B cell (primary cell): ENCODE measurements around the gene MMP11. TPM values are rescaled to one million over a fixed set of nuclear protein-coding genes. Genes with fewer than 3 reads are reported as not detected.

Experiments used
- ATAC-seq: fragments of 200-7000 bp; cut with Tn5 transposase; one replicate; pipeline ENCODE4 v1.10.0; 2021; ENCODE audit warnings: low read depth, mild to moderate bottlenecking, moderate number of reproducible peaks, moderate library complexity
- CTCF ChIA-PET: fragments of 350-600 bp; sonication (Branson Sonifier 250); formaldehyde crosslinking; loops from one replicate; lab custom pipeline; 2021; ENCODE audit warnings: antibody characterized with exemption, inconsistent platforms; lab: Charles Lee
- POLR2A ChIA-PET: fragments of 350-600 bp; sonication (Branson Sonifier 250); formaldehyde crosslinking; loops from one replicate; lab custom pipeline; 2021; ENCODE audit warnings: antibody characterized with exemption; lab: Charles Lee
- DNase-seq: peaks from one replicate; pipeline ENCODE4 v3.0.0; 2013
- H2AFZ ChIP-seq: 2 replicates; pipeline ENCODE4 v1.6.1; 2012; ENCODE audit warnings: mild to moderate bottlenecking, low read depth, low read length; ENCODE audit not compliant: insufficient read depth, poor library complexity, severe bottlenecking
- H3K27ac ChIP-seq, 2 donors: 1 replicate in 1 of 2; 2 replicates in 1 of 2; pipeline ENCODE4 v1.5.1; 2012 to 2013; ENCODE audit warnings: low read length in 2 of 2, mild to moderate bottlenecking in 2 of 2, moderate library complexity in 1 of 2
- H3K27me3 ChIP-seq, 4 experiments: fragments of 200-600 bp in 1 of 4; sonication (generic) in 1 of 4; replicated peaks in 1 of 4; 1 replicate in 2 of 4; 2 replicates in 2 of 4; pipeline versions ENCODE4 v1.6.1 to v1.7.0; 2013 to 2016; ENCODE audit warnings: low read length in 3 of 4, mild to moderate bottlenecking in 2 of 4, mixed read lengths in 1 of 4, moderate library complexity in 1 of 4; ENCODE audit not compliant: insufficient read depth in 4 of 4, control insufficient read depth in 3 of 4; ENCODE audit errors: control extremely low read depth in 1 of 4
- H3K36me3 ChIP-seq, 2 experiments: replicated peaks in 1 of 2; 1 replicate in 1 of 2; 2 replicates in 1 of 2; pipeline versions ENCODE4 v1.6.1 to v1.7.1; 2013; ENCODE audit warnings: low read length in 1 of 2; ENCODE audit not compliant: insufficient read depth in 2 of 2, control insufficient read depth in 1 of 2; ENCODE audit errors: control extremely low read depth in 1 of 2, extremely low read depth in 1 of 2
- H3K4me1 ChIP-seq, 2 donors: fragments of 200-600 bp in 1 of 2; sonication (generic) in 1 of 2; 1 replicate in 1 of 2; 2 replicates in 1 of 2; pipeline versions ENCODE4 v1.5.1 to v1.6.1; 2013 to 2017; ENCODE audit warnings: low read length in 2 of 2; ENCODE audit not compliant: control insufficient read depth in 2 of 2, insufficient read depth in 2 of 2
- H3K4me2 ChIP-seq: replicated peaks from 2 replicates; pipeline ENCODE3; 2012; ENCODE audit warnings: mild to moderate bottlenecking, low read depth, low read length; ENCODE audit not compliant: poor library complexity, severe bottlenecking
- H3K4me3 ChIP-seq, 5 experiments: fragments of 200-600 bp in 1 of 5; sonication (generic) in 1 of 5; 1 replicate in 3 of 5; 2 replicates in 2 of 5; pipeline versions ENCODE4 v1.5.1 to v1.7.0; 2011 to 2016; ENCODE audit warnings: low read length in 4 of 5, mild to moderate bottlenecking in 4 of 5, low read depth in 2 of 5, control low read depth in 1 of 5, moderate library complexity in 1 of 5; ENCODE audit not compliant: insufficient read depth in 1 of 5; ENCODE audit errors: control extremely low read depth in 1 of 5, extremely low read depth in 1 of 5
- H3K79me2 ChIP-seq: fragments of 200-600 bp; sonication (generic); one replicate; pipeline ENCODE4 v1.6.0; 2016; ENCODE audit warnings: low read length; ENCODE audit not compliant: control insufficient read depth, insufficient read depth
- H3K9ac ChIP-seq: fragments of 200-600 bp; sonication (generic); 2 replicates; pipeline ENCODE4 v1.6.1; 2017; ENCODE audit warnings: mild to moderate bottlenecking, low read length, moderate library complexity
- H3K9me3 ChIP-seq, 3 donors: one replicate each; pipeline versions ENCODE4 v1.6.1 to v1.7.1; 2013; ENCODE audit warnings: low read length in 2 of 3; ENCODE audit not compliant: control insufficient read depth in 2 of 3, insufficient read depth in 1 of 3; ENCODE audit errors: control extremely low read depth in 1 of 3
- H4K20me1 ChIP-seq: 2 replicates; pipeline ENCODE4 v1.6.0; 2012; ENCODE audit warnings: mild to moderate bottlenecking, low read length; ENCODE audit not compliant: insufficient read depth, control insufficient read depth, poor library complexity, severe bottlenecking
- H3K27ac Mint-ChIP-seq: one replicate; pipeline ENCODE4 v1.8.0; 2021; ENCODE audit warnings: mixed read lengths
- H3K27me3 Mint-ChIP-seq: one replicate; pipeline ENCODE4 v1.8.0; 2021; ENCODE audit warnings: mixed read lengths
- H3K4me1 Mint-ChIP-seq: one replicate; pipeline ENCODE4 v1.8.0; 2021; ENCODE audit warnings: mixed read lengths
- H3K4me3 Mint-ChIP-seq: one replicate; pipeline ENCODE4 v1.8.0; 2021; ENCODE audit warnings: mixed read lengths
- H3K9me3 Mint-ChIP-seq: one replicate; pipeline ENCODE4 v1.8.0; 2022; ENCODE audit warnings: mixed read lengths; ENCODE audit not compliant: insufficient read depth
- EZH2 ChIP-seq: IDR thresholded peaks from 2 replicates; pipeline ENCODE4 v1.6.1; 2012; ENCODE audit warnings: borderline replicate concordance, low read depth, mild to moderate bottlenecking, moderate library complexity, low read length; ENCODE audit not compliant: insufficient read depth, poor library complexity, severe bottlenecking
- WGBS: methylation state at CpG from one replicate; pipeline ENCODE4 v1.1.5; 2013; ENCODE audit warnings: missing lambda C conversion rate; ENCODE audit not compliant: insufficient coverage; 5-methylcytosine and 5-hydroxymethylcytosine counted together
- intact Hi-C: fragments of 100-400 bp; cut with micrococcal nuclease; formaldehyde crosslinking; loops from one replicate; pipeline ENCODE4 v1.10.0; 2022
- polyA plus RNA-seq: library from polyadenylated mRNA; depleted of rRNA; stranded (reverse); fragments of >200 nt; gene quantifications from 2 replicates; pipeline ENCODE4 v1.2.3, GENCODE V29; 2012
- total RNA-seq, 2 donors: library from RNA; stranded (reverse); fragments of 120-200 nt in 1 of 2; gene quantifications; 1 replicate in 1 of 2; 2 replicates in 1 of 2; pipeline versions ENCODE4 v1.2.3 to v1.2.4, GENCODE V29; 2013 to 2022
- TF ChIP-seq, protein P1 (sequence below): fragments of 200-600 bp; IDR thresholded peaks from one replicate; pipeline ENCODE4 v1.8.0; 2022; ENCODE audit warnings: antibody characterized with exemption, mild to moderate bottlenecking

The MMP11 gene
- total and polyA plus RNA-seq, 2 donors (not counting 1 experiment from before 2014, with no cell fraction given): 11.6 to 19.0 TPM

DNA sequence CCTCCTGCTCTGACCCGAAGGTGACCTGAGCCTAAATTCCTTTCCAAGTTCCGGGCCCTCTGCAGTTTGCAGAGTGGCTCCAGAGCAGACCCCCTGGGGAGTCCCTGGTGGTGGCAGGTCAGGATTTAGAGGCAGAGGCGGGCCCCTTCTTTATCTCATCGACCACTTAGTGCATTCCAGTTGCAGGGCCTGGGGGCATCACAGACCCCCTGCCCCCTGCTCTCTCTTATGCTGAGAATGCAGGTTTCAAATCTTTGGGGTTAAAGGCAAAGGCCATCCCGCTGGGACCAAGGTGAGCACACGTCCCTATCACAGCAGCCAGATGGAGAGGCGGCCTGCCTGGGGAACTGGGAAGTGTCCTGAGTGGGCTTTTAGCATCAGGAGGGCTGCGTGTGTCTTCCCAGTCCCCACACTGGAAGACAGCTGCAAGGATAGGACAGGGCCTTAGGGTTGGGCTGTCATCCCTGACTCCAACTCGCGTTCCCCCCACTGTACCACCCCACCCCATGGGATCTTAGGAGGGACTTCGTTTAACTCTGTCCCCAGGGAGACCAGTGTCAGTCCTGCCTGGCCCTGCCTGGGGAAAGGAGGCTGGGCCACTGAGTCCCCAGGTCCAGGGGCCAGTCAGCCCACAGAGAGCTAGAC is 54.8 kb downstream of the MMP11 start:
- 92% methylated on average over 7 of the region's 11 CpGs for WGBS
- no peak overlapping the region for H3K4me2 ChIP-seq
- Mint-ChIP-seq H3K4me1 (peaks cover 45% of the 10 kb centered on the region), H3K9me3 (no peaks in the 10 kb centered on the region), H3K27ac (peak overlapping the region; percentile 46), H3K27me3 (no peaks in the 10 kb centered on the region), H3K4me3 (no peak overlapping the region)
- H3K4me1 ChIP-seq: peaks cover 6 to 20% of the 10 kb centered on the region in 2 donors
- ATAC-seq: no peak
- H3K4me3 ChIP-seq: no peak overlapping the region
- H3K9me3 ChIP-seq: no peaks in the 10 kb centered on the region
- H3K27ac ChIP-seq: no peak overlapping the region
- CTCF ChIA-PET: no interaction called here
- no peak overlapping the region for H2AFZ ChIP-seq
- H3K9ac ChIP-seq: no peak overlapping the region
- intact Hi-C loops: no loop called here
- POLR2A ChIA-PET: no interaction called here
- DNase-seq: no peak
- H3K27me3 ChIP-seq: no peaks in the 10 kb centered on the region
- peaks cover 75% of the 10 kb centered on the region for H4K20me1 ChIP-seq
- H3K79me2 ChIP-seq: peaks cover 74% of the 10 kb centered on the region
- H3K36me3 ChIP-seq: peaks cover 2 to 86% of the 10 kb centered on the region in 2 experiments
- TF ChIP-seq, protein P1, sequence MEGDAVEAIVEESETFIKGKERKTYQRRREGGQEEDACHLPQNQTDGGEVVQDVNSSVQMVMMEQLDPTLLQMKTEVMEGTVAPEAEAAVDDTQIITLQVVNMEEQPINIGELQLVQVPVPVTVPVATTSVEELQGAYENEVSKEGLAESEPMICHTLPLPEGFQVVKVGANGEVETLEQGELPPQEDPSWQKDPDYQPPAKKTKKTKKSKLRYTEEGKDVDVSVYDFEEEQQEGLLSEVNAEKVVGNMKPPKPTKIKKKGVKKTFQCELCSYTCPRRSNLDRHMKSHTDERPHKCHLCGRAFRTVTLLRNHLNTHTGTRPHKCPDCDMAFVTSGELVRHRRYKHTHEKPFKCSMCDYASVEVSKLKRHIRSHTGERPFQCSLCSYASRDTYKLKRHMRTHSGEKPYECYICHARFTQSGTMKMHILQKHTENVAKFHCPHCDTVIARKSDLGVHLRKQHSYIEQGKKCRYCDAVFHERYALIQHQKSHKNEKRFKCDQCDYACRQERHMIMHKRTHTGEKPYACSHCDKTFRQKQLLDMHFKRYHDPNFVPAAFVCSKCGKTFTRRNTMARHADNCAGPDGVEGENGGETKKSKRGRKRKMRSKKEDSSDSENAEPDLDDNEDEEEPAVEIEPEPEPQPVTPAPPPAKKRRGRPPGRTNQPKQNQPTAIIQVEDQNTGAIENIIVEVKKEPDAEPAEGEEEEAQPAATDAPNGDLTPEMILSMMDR: no peak
- no peak for TF ChIP-seq EZH2
